Breast epithelium (tissue), 4 donors: Measurements from ENCODE around the gene GLUD1. TPM values are rescaled to one million over a fixed set of nuclear protein-coding genes. Genes with fewer than 3 reads are reported as not detected.
"Not testable (repeated sequence)": the region's sequence is repeated elsewhere in the genome, so short reads cannot be mapped to it uniquely, and the experiment has no call there.

Experiments used
- DNase-seq, 2 donors: peaks; one replicate each; pipeline ENCODE4 v3.0.0-alpha.2; 2019; ENCODE audit warnings: low spot score in 2 of 2
- H3K27ac ChIP-seq, 2 donors: fragments of 200-600 bp; sonication (generic) in 1 of 2; one replicate each; pipeline ENCODE4 v1.5.1; 2016 to 2019; ENCODE audit warnings: mild to moderate bottlenecking in 1 of 2
- H3K27me3 ChIP-seq, 2 donors: fragments of 200-600 bp; sonication (generic) in 1 of 2; one replicate each; pipeline versions ENCODE4 v1.5.1 to v1.6.0; 2017 to 2019; ENCODE audit warnings: control low read depth in 1 of 2, mild to moderate bottlenecking in 1 of 2
- H3K36me3 ChIP-seq: fragments of 200-600 bp; one replicate; pipeline ENCODE4 v1.5.1; 2019
- H3K4me1 ChIP-seq, 2 donors: fragments of 200-600 bp; sonication (generic); one replicate each; pipeline ENCODE4 v1.5.1; 2016 to 2019; ENCODE audit warnings: control low read depth in 1 of 2
- H3K4me3 ChIP-seq, 3 donors: fragments of 200-600 bp; sonication (generic); 1 replicate in 2 of 3; 2 replicates in 1 of 3; pipeline ENCODE4 v1.5.1; 2016 to 2019; ENCODE audit warnings: mild to moderate bottlenecking in 3 of 3, moderate library complexity in 2 of 3
- H3K9me3 ChIP-seq, 2 donors: fragments of 200-600 bp; sonication (generic) in 1 of 2; one replicate each; pipeline ENCODE4 v1.5.1; 2016 to 2019; ENCODE audit warnings: control low read depth in 1 of 2
- CTCF ChIP-seq, 3 donors: fragments of 450-650 bp; IDR thresholded peaks; one replicate each; pipeline ENCODE4 v1.5.1; 2016 to 2017; ENCODE audit warnings: antibody characterized with exemption in 3 of 3, mild to moderate bottlenecking in 3 of 3, moderate library complexity in 3 of 3
- POLR2A ChIP-seq: fragments of 450-650 bp; IDR thresholded peaks from one replicate; pipeline ENCODE4 v1.6.1; 2016; ENCODE audit warnings: antibody characterized with exemption, mild to moderate bottlenecking, moderate library complexity
- POLR2AphosphoS5 ChIP-seq, 3 donors: sonication (generic); formaldehyde crosslinking; IDR thresholded peaks; one replicate each; pipeline ENCODE4 v1.6.1; 2017; ENCODE audit warnings: antibody characterized with exemption in 3 of 3
- intact Hi-C: fragments of 100-400 bp; cut with DNase I; formaldehyde crosslinking; loops from one replicate; pipeline ENCODE4 v1.15.1; 2023; ENCODE audit warnings: low total_unique reads
- total RNA-seq, 3 donors: library from RNA; depleted of rRNA; stranded (reverse); fragments of >200 nt; gene quantifications; one replicate each; pipeline ENCODE4 v1.1.0, GENCODE V29; 2016

Gene GLUD1
- 100 to 1,000 TPM; 171 to 210 (median 174) TPM for total RNA-seq

DNA sequence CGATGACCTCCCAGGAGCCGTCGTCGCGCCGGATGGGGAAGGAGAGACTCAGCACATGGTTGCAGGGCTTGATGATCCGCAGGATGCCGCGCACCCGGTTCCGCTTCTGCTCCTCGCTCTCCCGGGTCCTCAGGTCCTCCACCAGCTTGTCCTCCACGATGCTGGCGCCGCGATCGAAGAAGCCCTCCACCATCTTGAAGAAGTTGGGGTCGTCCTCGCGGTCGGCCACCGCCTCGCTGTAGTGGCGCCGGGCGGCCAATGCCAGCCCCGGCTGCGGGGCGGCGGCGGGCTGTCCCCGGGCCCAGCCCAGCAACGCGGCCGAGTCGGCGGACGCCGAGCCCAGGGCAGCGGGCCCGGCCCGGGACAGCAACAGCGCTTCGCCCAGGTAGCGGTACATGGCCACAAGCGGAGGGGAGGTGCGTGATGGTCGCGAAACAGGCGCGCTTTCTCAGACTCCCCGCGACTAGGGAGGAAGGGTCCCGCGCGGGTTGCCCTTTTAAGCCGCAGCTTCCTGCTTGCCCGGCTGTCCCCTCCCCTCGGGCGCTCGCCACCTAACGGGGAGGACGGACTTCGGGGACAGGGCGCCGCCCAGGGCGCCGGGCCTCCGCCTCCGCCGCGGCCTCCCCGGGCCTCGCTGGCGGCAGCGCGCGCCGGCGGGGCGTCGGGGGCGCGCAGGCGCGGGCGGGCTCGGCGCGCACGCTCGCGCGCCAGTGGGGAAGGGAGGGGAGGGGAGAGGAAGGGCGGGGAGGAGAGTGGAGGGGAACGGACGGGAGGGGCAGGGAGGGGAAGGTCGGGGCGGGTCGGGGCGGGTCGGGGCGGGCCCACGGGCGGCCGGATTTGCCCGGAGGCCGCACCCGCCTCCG is at the start of gene GLUD1, which contains the start of gene SHLD2:
Gene GLUD1 (minus strand): TSS at position 471 of the 863 bp plus-strand sequence. CDS start 74 bp downstream, at position 397.
Gene SHLD2 (plus strand): TSS at position 834 of the 863 bp plus-strand sequence. CDS start 56,149 bp downstream, outside the sequence.
- Histone ChIP-seq H3K27me3 (no peaks in the 10 kb centered on the region), H3K4me1 (no peaks in the 10 kb centered on the region), H3K27ac (peak within 1 kb of the TSS; percentile 98 to 99), H3K9me3 (no peaks in the 10 kb centered on the region), H3K4me3 (peak within 1 kb of the TSS; percentile 72 to 93 (median 86)), H3K36me3 (no peaks in the 10 kb centered on the region)
- peak; percentile 87 to 90 for DNase-seq
- TF ChIP-seq CTCF (IDR thresholded peaks at IDR 0.05) (no peak), POLR2AphosphoS5 (IDR thresholded peaks at IDR 0.05) (peak; percentile 47 to 66 (median 51)), POLR2A (peak; percentile 63)
- intact Hi-C loops, result no loop called here

GRCh38 chr10:87143109-87143418 is 48.4 kb upstream of the GLUD1 start:
- intact Hi-C loops, H3K4me1 ChIP-seq, H3K4me3 ChIP-seq, H3K9me3 ChIP-seq, DNase-seq, H3K27me3 ChIP-seq, H3K36me3 ChIP-seq: not testable (repeated sequence)
- peak overlapping the region; percentile 75 to 81 for H3K27ac ChIP-seq

DNA sequence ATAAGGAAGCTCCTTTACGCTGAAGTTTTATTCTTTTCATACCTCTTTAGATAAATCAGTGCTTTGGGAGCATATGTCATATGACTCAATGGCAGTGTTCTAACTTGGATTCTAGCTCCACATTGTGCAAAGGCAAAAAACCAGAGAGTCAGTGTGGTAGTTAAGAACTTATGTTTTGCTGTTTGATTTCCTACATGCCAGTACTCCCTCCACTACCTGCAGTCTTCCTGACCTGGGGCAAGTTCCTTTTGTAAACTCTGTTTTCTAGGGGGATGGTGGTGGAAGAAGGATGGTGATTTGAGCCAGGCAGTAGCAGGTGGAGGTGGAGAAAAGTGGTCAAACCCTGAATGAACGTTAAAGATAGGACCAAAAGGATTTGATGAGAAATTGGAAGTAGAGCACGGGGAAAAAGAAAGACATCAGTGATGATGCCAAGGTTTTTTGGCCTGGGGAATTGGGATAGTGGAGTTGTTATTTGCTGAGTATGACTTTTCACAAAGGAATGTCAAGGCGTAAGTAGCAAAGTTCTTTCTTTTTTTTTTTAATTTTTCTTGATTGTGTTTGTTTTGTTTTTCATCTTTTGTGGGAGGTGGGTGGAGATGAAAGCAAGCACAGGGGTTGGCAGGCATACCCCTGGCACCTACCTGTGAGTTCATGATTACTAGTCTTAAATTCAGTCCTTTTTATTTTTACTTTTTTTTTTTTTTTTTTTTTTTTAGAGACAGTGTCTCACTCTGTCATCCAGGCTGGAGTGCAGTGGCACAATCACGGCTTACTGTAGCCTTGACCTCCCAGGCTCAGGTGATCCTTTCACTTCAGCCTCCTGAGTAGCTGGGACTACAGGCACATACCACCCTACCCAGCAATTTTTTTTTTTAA is 47.8 kb upstream of the GLUD1 start:
- H3K27ac ChIP-seq, result peak overlapping the region; percentile 75 to 81

GRCh38 chr10:87137478-87137877 is 42.8 kb upstream of the GLUD1 start:
- H3K36me3 ChIP-seq, H3K9me3 ChIP-seq, DNase-seq, intact Hi-C loops, H3K27ac ChIP-seq, H3K4me1 ChIP-seq, H3K27me3 ChIP-seq, H3K4me3 ChIP-seq: not testable (repeated sequence)

More for the DNA sequence above, 47.8 kb upstream of the GLUD1 start:
- H3K4me3 ChIP-seq, result peak overlapping the region in 1 of 3 donors; percentile 5
- H3K9me3 ChIP-seq, H3K4me1 ChIP-seq, H3K27me3 ChIP-seq, intact Hi-C loops, H3K36me3 ChIP-seq: not testable (repeated sequence)
- peak in 1 of 2 donors; percentile 32 for DNase-seq

- H3K9me3 ChIP-seq, H3K36me3 ChIP-seq, H3K27ac ChIP-seq, H3K4me1 ChIP-seq, H3K27me3 ChIP-seq, intact Hi-C loops, H3K4me3 ChIP-seq: not testable (repeated sequence)
- DNase-seq, result peak in 1 of 2 donors; percentile 30
These were observed 39.8 kb upstream of the GLUD1 start for GRCh38 chr10:87134440-87134839.

DNA sequence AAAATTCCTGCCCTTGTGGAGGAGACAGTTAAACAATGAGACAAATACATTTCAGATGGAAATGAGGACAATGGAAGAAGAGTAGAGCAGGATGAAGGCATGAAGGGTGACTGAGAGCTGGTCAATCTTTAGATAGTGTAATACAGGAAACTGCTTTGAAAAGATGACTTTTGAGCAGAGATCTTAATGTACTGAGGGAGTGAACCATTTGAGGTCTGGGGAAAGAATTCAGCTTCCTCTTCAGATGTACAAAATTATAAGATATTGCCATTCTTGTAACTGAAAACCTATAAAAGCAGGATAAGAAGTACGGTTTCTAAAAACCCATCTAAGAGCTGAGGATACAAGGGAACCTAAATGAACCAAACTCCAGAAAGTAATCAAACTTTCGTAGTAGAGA is 39.3 kb upstream of the GLUD1 start:
- H3K4me1 ChIP-seq, H3K36me3 ChIP-seq, H3K27ac ChIP-seq, DNase-seq, H3K27me3 ChIP-seq, H3K9me3 ChIP-seq, H3K4me3 ChIP-seq, intact Hi-C loops: not testable (repeated sequence)

DNA sequence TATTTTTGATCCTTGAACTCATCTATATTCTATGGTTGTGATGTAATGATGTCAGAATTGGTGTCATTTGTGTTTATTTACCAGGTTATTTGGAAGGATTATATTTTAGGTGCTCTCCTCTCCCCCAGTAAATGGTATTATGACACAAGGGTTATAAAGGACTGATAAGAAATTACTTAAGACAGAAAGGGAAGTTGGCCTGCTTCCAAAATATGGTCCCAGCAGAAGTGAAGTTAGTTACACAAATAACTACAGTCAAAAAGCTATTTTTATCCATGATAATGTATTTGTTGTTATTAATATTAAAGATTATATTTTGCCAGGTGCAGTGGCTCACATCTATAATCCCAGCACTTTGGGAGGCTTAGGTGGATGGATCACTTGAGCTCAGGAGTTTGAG is 37.5 kb upstream of the GLUD1 start:
- H3K27me3 ChIP-seq, H3K27ac ChIP-seq, intact Hi-C loops, H3K4me3 ChIP-seq, H3K4me1 ChIP-seq, DNase-seq, H3K36me3 ChIP-seq, H3K9me3 ChIP-seq: not testable (repeated sequence)

DNA sequence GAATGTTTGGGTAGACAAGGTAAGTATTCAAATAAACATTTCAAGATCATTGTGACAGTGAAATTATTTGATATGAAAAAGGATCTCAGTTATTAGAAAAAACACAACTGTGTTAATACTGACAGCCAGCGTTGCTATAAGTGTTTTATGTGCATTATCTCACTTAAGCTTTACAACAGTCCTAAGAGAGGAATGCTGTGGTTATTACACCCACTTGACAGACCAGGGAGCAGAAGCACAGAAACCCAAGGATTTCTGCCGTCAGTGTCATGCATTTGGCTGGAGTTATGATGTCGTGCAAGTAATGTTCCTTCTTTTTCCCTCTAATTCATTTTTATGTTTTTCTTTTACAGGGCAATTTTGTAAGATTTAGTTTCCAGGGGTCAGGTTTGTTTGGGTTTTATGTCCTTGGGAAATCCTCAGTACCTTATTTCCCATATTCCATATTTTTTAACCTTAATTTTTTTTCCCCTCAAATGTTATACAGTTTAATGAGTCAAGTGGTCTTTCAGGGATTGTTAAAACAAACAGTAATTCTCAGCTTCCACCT is 33.0 kb upstream of the GLUD1 start:
- DNase-seq, H3K9me3 ChIP-seq, H3K4me1 ChIP-seq, intact Hi-C loops, H3K27me3 ChIP-seq, H3K27ac ChIP-seq, H3K36me3 ChIP-seq, H3K4me3 ChIP-seq: not testable (repeated sequence)

- H3K36me3 ChIP-seq, H3K27ac ChIP-seq, H3K27me3 ChIP-seq, H3K4me1 ChIP-seq, H3K4me3 ChIP-seq, H3K9me3 ChIP-seq, DNase-seq, intact Hi-C loops: not testable (repeated sequence)
These were observed 32.4 kb upstream of the GLUD1 start for GRCh38 chr10:87127048-87127447.

DNA sequence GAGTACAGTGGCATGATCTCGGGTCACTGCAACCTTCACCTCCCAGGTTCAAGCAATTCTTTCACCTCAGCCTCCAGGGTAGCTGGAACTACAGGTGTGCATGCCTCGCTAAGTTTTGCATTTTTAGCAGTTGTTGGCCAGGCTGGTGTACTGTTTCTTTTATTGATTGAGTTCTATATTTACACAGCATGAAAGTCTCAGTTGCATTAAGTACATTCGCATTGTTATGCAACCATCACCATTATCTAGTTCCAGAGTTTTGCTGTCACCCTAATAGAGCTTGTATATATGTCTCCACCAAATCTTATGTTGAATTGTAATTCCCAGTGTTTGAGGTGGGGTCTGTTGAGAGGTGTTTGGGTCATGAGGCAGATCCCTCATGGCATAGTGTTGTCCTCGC is 28.7 kb upstream of the GLUD1 start:
- H3K36me3 ChIP-seq, intact Hi-C loops, H3K4me3 ChIP-seq, DNase-seq, H3K4me1 ChIP-seq, H3K9me3 ChIP-seq, H3K27me3 ChIP-seq, H3K27ac ChIP-seq: not testable (repeated sequence)

DNA sequence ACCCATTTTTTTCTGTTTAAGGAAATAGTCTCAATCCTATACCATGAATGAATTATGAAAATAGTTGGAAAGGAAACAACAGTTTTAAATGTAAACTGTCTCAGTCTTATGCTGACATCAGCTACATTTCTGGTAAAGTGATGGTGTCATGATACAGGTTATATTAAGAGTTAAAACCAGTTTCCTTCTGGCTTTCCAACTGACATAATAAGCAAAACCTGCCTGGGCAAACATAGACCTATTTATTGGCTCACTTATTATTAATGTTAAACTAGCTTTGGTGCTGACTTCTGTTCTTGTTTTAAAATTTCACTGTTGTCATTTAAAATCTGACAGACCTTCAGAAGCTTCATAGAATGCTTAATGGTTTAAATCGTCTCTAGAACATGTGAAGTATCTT is 24.4 kb upstream of the GLUD1 start:
- intact Hi-C loops, H3K4me1 ChIP-seq, H3K4me3 ChIP-seq, H3K27ac ChIP-seq, H3K36me3 ChIP-seq, DNase-seq, H3K9me3 ChIP-seq, H3K27me3 ChIP-seq: not testable (repeated sequence)

DNA sequence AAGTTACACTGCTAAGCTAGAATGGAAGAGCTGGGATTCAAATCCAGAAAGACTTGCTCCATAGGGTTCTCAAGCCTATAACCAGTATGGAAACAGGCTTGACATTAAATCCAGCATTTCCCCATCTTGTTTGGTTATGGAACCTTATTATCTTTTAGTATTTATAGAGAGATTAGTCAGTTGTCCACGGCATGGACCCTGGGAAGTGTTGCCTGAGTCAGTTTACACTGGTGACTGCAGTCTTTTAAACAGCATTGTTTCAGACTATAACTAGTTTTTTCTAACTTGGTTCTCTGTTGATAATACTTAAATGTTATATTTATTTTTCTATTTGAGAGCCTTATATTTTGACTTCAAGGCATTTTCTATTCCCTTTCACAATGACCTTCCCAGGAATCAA is 23.5 kb upstream of the GLUD1 start:
- intact Hi-C loops, result not testable (repeated sequence)

More for the DNA sequence above, 23.5 kb upstream of the GLUD1 start:
- not testable (repeated sequence) for H3K4me1 ChIP-seq, H3K9me3 ChIP-seq, H3K36me3 ChIP-seq, H3K4me3 ChIP-seq, H3K27ac ChIP-seq, H3K27me3 ChIP-seq, DNase-seq
